HUES64 (cell line): ENCODE data around the gene MKLN1.

Experiments used
- H3K27ac ChIP-seq: 2 replicates; pipeline ENCODE4 v1.7.0; 2013; ENCODE audit warnings: low read depth, low read length, inconsistent platforms
- H3K27me3 ChIP-seq: 2 replicates; pipeline ENCODE4 v1.6.1; 2013; ENCODE audit warnings: mild to moderate bottlenecking, low read length; ENCODE audit not compliant: insufficient read depth
- H3K36me3 ChIP-seq: 2 replicates; pipeline ENCODE4 v1.6.1; 2013; ENCODE audit warnings: mild to moderate bottlenecking, low read length; ENCODE audit not compliant: insufficient read depth
- H3K4me1 ChIP-seq: 2 replicates; pipeline ENCODE4 v1.6.1; 2013; ENCODE audit warnings: mild to moderate bottlenecking, low read length, moderate library complexity; ENCODE audit not compliant: insufficient read depth
- H3K4me3 ChIP-seq: 2 replicates; pipeline ENCODE4 v1.5.1; 2013; ENCODE audit warnings: mild to moderate bottlenecking, low read length, moderate library complexity
- H3K9ac ChIP-seq: 2 replicates; pipeline ENCODE4 v1.6.1; 2013; ENCODE audit warnings: mild to moderate bottlenecking, low read depth, low read length
- H3K9me3 ChIP-seq: 2 replicates; pipeline ENCODE4 v1.6.1; 2013; ENCODE audit warnings: low read depth, low read length; ENCODE audit not compliant: insufficient read depth
- WGBS: fragments of 150-250, 120-280 bp; methylation state at CpG from one replicate; pipeline ENCODE4 v1.1.7; 2013; ENCODE audit warnings: missing lambda C conversion rate; 5-methylcytosine and 5-hydroxymethylcytosine counted together

MKLN1 gene

DNA sequence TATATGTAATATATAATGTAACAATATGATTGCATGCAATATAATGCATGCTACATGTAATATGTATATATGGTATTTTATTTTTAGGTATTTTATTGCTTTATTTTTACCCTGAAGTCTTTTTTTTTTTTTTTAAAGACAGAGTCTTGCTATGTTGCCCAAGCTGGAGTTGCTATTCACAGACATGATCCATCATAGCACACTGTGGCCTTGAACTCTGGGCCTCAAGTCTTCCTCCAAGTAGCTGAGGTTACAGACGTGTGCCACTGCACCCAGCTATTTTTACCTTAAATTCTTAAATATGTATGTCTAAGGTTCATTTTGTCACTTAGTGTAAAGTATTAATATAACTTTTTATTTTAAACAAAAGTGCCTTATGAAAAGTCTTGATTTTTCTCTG, 47.1 kb downstream of the MKLN1 start:
- WGBS, result 83% methylated on average over 1 of the region's 1 CpG

DNA sequence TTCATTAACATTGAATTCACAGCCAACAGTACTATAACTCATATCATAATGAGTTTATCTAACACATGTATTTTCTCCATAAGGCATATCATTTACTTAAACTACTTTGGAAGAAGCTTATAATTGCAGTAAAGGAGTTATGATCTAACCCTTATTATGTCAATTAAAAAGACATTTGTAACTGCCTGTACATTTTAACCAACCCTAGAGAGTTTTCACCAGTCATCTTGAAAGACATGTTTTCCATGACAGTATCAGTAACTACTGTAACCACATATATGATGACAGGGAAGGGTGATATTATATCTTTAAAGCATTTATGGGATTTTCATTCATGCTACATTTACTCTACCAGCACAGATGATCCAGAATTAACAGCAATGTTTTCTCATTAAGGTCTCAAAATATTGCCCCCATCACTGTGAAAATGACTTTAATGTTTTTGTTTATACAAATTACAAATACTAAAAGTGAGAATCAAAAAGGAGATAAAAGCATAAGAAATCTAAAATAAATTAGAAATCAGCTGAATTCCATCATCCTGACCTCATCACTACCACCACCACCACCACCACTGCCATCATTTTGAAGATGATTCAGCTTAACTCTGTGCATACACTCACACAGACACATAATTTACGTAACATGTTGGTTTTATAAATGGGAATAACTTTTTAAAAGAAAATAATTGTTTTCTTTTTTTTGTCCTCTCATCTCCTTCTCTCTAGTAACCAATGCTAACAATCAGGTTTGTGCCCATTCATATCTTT, 53.6 kb downstream of the MKLN1 start:
- Histone ChIP-seq H3K27me3 (no peaks in the 10 kb centered on the region), H3K9ac (no peak overlapping the region), H3K4me1 (peaks cover 12% of the 10 kb centered on the region; the same call in 1 of the 2 replicates), H3K27ac (no peak overlapping the region), H3K36me3 (peaks cover 7% of the 10 kb centered on the region; the same call in 1 of the 2 replicates), H3K4me3 (no peak overlapping the region), H3K9me3 (no peaks in the 10 kb centered on the region)
- no CpG with 5 or more reads among the region's 1 CpG for WGBS

More for the DNA sequence above, 47.1 kb downstream of the MKLN1 start:
- no peak overlapping the region for H3K4me3 ChIP-seq
- H3K4me1 ChIP-seq, result peaks cover 34% of the 10 kb centered on the region
- H3K9me3 ChIP-seq, result no peaks in the 10 kb centered on the region
- no peak overlapping the region for H3K27ac ChIP-seq
- H3K36me3 ChIP-seq, result no peaks in the 10 kb centered on the region
- no peak overlapping the region for H3K9ac ChIP-seq
- H3K27me3 ChIP-seq, result no peaks in the 10 kb centered on the region

GRCh38 chr7:131383417-131384285, 56.0 kb downstream of the MKLN1 start:
- H3K9me3 ChIP-seq, result no peaks in the 10 kb centered on the region
- WGBS, result 94% methylated on average over 2 of the region's 2 CpGs
- peaks cover 7% of the 10 kb centered on the region; the same call in 1 of the 2 replicates for H3K36me3 ChIP-seq
- peaks cover 12% of the 10 kb centered on the region; the same call in 1 of the 2 replicates for H3K4me1 ChIP-seq
- no peak overlapping the region for H3K27ac ChIP-seq
- no peak overlapping the region for H3K9ac ChIP-seq
- H3K27me3 ChIP-seq, result no peaks in the 10 kb centered on the region
- no peak overlapping the region for H3K4me3 ChIP-seq

DNA sequence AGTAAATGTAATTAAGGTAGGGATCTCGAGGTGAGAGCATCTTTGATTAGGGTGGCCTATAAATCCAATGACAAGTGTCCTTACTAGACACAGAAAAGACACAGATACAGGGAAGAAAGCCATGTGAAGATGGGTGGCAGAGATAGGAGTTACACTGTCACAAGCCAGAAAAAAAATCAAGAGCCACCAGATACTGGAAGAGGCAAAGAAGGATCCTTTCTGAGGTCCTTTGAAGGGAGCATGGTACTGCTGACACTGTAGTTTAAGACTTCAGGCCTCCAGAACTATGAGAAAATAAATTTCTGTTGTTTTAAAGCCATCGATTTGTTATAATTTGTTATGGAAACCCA, 56.6 kb downstream of the MKLN1 start:
- no peaks in the 10 kb centered on the region for H3K9me3 ChIP-seq
- no peak overlapping the region for H3K9ac ChIP-seq
- H3K4me3 ChIP-seq, result no peak overlapping the region
- H3K27ac ChIP-seq, result no peak overlapping the region
- peaks cover 12% of the 10 kb centered on the region; the same call in 1 of the 2 replicates for H3K36me3 ChIP-seq
- H3K27me3 ChIP-seq, result no peaks in the 10 kb centered on the region
- peaks cover 12% of the 10 kb centered on the region; the same call in 1 of the 2 replicates for H3K4me1 ChIP-seq
- WGBS, result 93% methylated on average over 1 of the region's 2 CpGs

- Histone ChIP-seq H3K4me3 (no peak overlapping the region), H3K36me3 (peaks cover 14% of the 10 kb centered on the region; the same call in 1 of the 2 replicates), H3K9me3 (no peaks in the 10 kb centered on the region), H3K27me3 (no peaks in the 10 kb centered on the region), H3K27ac (no peak overlapping the region), H3K9ac (no peak overlapping the region), H3K4me1 (peaks cover 12% of the 10 kb centered on the region; the same call in 1 of the 2 replicates)
- 96% methylated on average over 7 of the region's 8 CpGs for WGBS
Measured at GRCh38 chr7:131385039-131385605, 57.4 kb downstream of the MKLN1 start.

- WGBS, result 100% methylated on average over 1 of the region's 1 CpG
- H3K27ac ChIP-seq, result no peak overlapping the region
Measured at GRCh38 chr7:131388126-131388525, 60.5 kb downstream of the MKLN1 start.

DNA sequence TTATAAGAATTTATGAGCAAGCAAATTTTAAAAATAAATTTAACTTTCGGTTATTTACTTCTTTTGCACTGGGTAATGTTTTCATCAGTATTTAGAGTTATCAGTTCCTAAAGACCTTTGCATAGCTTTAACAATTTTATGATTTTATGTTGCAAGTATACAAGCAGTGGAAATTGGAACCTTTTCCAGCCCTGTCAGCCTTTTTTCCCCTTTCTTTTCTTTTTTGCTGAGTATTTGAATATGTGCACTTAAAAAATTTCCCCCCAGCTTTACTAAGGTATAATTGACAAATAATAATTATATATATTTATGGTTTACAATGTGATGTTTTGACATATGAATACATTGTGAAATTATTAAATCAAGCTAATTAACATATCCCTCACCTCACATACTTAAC, 62.6 kb downstream of the MKLN1 start:
- Histone ChIP-seq H3K4me3 (no peak overlapping the region), H3K9ac (no peak overlapping the region), H3K27ac (no peak overlapping the region), H3K36me3 (peaks cover 8% of the 10 kb centered on the region; the same call in 1 of the 2 replicates), H3K4me1 (peaks cover 19% of the 10 kb centered on the region), H3K9me3 (no peaks in the 10 kb centered on the region), H3K27me3 (no peaks in the 10 kb centered on the region)
- WGBS, result no CpG with 5 or more reads among the region's 1 CpG

More at GRCh38 chr7:131388126-131388525, 60.5 kb downstream of the MKLN1 start:
- Histone ChIP-seq H3K36me3 (peaks cover 8% of the 10 kb centered on the region; the same call in 1 of the 2 replicates), H3K4me3 (no peak overlapping the region), H3K4me1 (peaks cover 31% of the 10 kb centered on the region), H3K27me3 (no peaks in the 10 kb centered on the region), H3K9ac (no peak overlapping the region), H3K9me3 (no peaks in the 10 kb centered on the region)

- H3K27me3 ChIP-seq, result no peaks in the 10 kb centered on the region
- H3K9me3 ChIP-seq, result no peaks in the 10 kb centered on the region
- no peak overlapping the region for H3K9ac ChIP-seq
- H3K4me3 ChIP-seq, result no peak overlapping the region
- no peak overlapping the region for H3K27ac ChIP-seq
- H3K4me1 ChIP-seq, result peaks cover 19% of the 10 kb centered on the region
- 96% methylated on average over 2 of the region's 2 CpGs for WGBS
- H3K36me3 ChIP-seq, result peaks cover 8% of the 10 kb centered on the region; the same call in 1 of the 2 replicates
Measured at GRCh38 chr7:131391145-131391544, 63.5 kb downstream of the MKLN1 start.

- peaks cover 69% of the 10 kb centered on the region for H3K36me3 ChIP-seq
Measured at GRCh38 chr7:131400681-131401176, 73.1 kb downstream of the MKLN1 start.

GRCh38 chr7:131401194-131401593, 73.5 kb downstream of the MKLN1 start:
- Histone ChIP-seq H3K4me1 (peaks cover 7% of the 10 kb centered on the region; the same call in 1 of the 2 replicates), H3K27me3 (no peaks in the 10 kb centered on the region), H3K9me3 (peaks cover 10% of the 10 kb centered on the region; the same call in 1 of the 2 replicates), H3K9ac (no peak overlapping the region), H3K4me3 (no peak overlapping the region), H3K36me3 (peaks cover 69% of the 10 kb centered on the region), H3K27ac (no peak overlapping the region)

More at GRCh38 chr7:131400681-131401176, 73.1 kb downstream of the MKLN1 start:
- no peak overlapping the region for H3K4me3 ChIP-seq
- H3K9ac ChIP-seq, result no peak overlapping the region
- H3K9me3 ChIP-seq, result peaks cover 10% of the 10 kb centered on the region; the same call in 1 of the 2 replicates
- H3K27ac ChIP-seq, result no peak overlapping the region
- peaks cover 4% of the 10 kb centered on the region; the same call in 1 of the 2 replicates for H3K4me1 ChIP-seq
- WGBS, result 88% methylated on average over 1 of the region's 1 CpG
- H3K27me3 ChIP-seq, result no peaks in the 10 kb centered on the region
